Mesodermal cell (in vitro differentiated cells): ENCODE results near the gene HSP90AB1.

Experiments
- H3K27ac ChIP-seq: 2 replicates; pipeline ENCODE4 v1.7.0; 2013; ENCODE audit warnings: mild to moderate bottlenecking, low read depth, low read length, moderate library complexity; ENCODE audit not compliant: severe bottlenecking
- H3K36me3 ChIP-seq: 2 replicates; pipeline ENCODE4 v1.7.1; 2013; ENCODE audit warnings: mild to moderate bottlenecking, low read length, moderate library complexity; ENCODE audit not compliant: control insufficient read depth, insufficient read depth
- H3K4me1 ChIP-seq: one replicate; pipeline ENCODE4 v1.7.1; 2013; ENCODE audit warnings: mild to moderate bottlenecking, low read length; ENCODE audit not compliant: insufficient read depth, control insufficient read depth, poor library complexity, severe bottlenecking
- H3K4me3 ChIP-seq: 2 replicates; pipeline ENCODE4 v1.7.0; 2013; ENCODE audit warnings: low read length, control low read depth, mild to moderate bottlenecking; ENCODE audit not compliant: insufficient read depth, poor library complexity, severe bottlenecking; ENCODE audit errors: extremely low read depth
- H3K9me3 ChIP-seq: 2 replicates; pipeline ENCODE4 v1.7.1; 2013; ENCODE audit warnings: mild to moderate bottlenecking, low read length, moderate library complexity; ENCODE audit not compliant: control insufficient read depth
- WGBS, 2 experiments: methylation state at CpG; one replicate each; pipeline ENCODE4 v1.1.5; 2013; ENCODE audit warnings: missing lambda C conversion rate in 2 of 2; ENCODE audit not compliant: insufficient coverage in 2 of 2; 5-methylcytosine and 5-hydroxymethylcytosine counted together

Gene HSP90AB1

GRCh38 chr6:44284121-44284520, 37.2 kb downstream of the HSP90AB1 start:
- Histone ChIP-seq H3K9me3 (no peaks in the 10 kb centered on the region), H3K4me1 (no peaks in the 10 kb centered on the region), H3K36me3 (no peaks in the 10 kb centered on the region), H3K27ac (no peak overlapping the region), H3K4me3 (no peak overlapping the region)
- WGBS, 2 experiments: 57 to 65% methylated on average over 2 of the region's 2 CpGs

- Histone ChIP-seq H3K4me1 (no peaks in the 10 kb centered on the region), H3K36me3 (no peaks in the 10 kb centered on the region), H3K9me3 (no peaks in the 10 kb centered on the region), H3K4me3 (no peak overlapping the region), H3K27ac (no peak overlapping the region)
- 49 to 53% methylated on average over 3 to 4 of the region's 4 CpGs for WGBS, 2 experiments
Measured at GRCh38 chr6:44284867-44285266, 38.0 kb downstream of the HSP90AB1 start.

- WGBS, 2 experiments: 73 to 78% methylated on average over 23 of the region's 25 CpGs
- no peaks in the 10 kb centered on the region for H3K36me3 ChIP-seq
Measured at GRCh38 chr6:44285552-44286284, 38.8 kb downstream of the HSP90AB1 start.

GRCh38 chr6:44286285-44286565, 39.3 kb downstream of the HSP90AB1 start:
- Histone ChIP-seq H3K27ac (no peak overlapping the region), H3K4me3 (no peak overlapping the region), H3K36me3 (no peaks in the 10 kb centered on the region), H3K9me3 (no peaks in the 10 kb centered on the region), H3K4me1 (no peaks in the 10 kb centered on the region)
- WGBS, 2 experiments: 85 to 87% methylated on average over 11 to 12 of the region's 12 CpGs

More at GRCh38 chr6:44285552-44286284, 38.8 kb downstream of the HSP90AB1 start:
- Histone ChIP-seq H3K4me1 (no peaks in the 10 kb centered on the region), H3K27ac (no peak overlapping the region), H3K9me3 (no peaks in the 10 kb centered on the region), H3K4me3 (no peak overlapping the region)

- no peaks in the 10 kb centered on the region for H3K36me3 ChIP-seq
- no peak overlapping the region for H3K27ac ChIP-seq
- no peak overlapping the region for H3K4me3 ChIP-seq
- no peaks in the 10 kb centered on the region for H3K4me1 ChIP-seq
- H3K9me3 ChIP-seq: no peaks in the 10 kb centered on the region
- WGBS, 2 experiments: 0% methylated on average over 1 of the region's 2 CpGs; no CpG with 5 or more reads in 1 of the 2 experiments
Measured at GRCh38 chr6:44286747-44287146, 39.8 kb downstream of the HSP90AB1 start.

GRCh38 chr6:44289726-44290260, 42.9 kb downstream of the HSP90AB1 start:
- H3K9me3 ChIP-seq: no peaks in the 10 kb centered on the region
- H3K36me3 ChIP-seq: no peaks in the 10 kb centered on the region
- H3K27ac ChIP-seq: no peak overlapping the region
- 56 to 71% methylated on average over 3 to 4 of the region's 7 CpGs for WGBS, 2 experiments
- H3K4me3 ChIP-seq: no peak overlapping the region
- H3K4me1 ChIP-seq: no peaks in the 10 kb centered on the region

- no peaks in the 10 kb centered on the region for H3K36me3 ChIP-seq
- H3K4me3 ChIP-seq: no peak overlapping the region
- H3K4me1 ChIP-seq: no peaks in the 10 kb centered on the region
- H3K9me3 ChIP-seq: no peaks in the 10 kb centered on the region
- WGBS, 2 experiments: 61 to 71% methylated on average over 2 to 3 of the region's 4 CpGs
- H3K27ac ChIP-seq: no peak overlapping the region
Measured at GRCh38 chr6:44291841-44292240, 44.9 kb downstream of the HSP90AB1 start.

- H3K4me3 ChIP-seq: no peak overlapping the region
- H3K4me1 ChIP-seq: peaks cover 6% of the 10 kb centered on the region
- H3K9me3 ChIP-seq: no peaks in the 10 kb centered on the region
- no peak overlapping the region for H3K27ac ChIP-seq
- 81 to 88% methylated on average over 3 to 4 of the region's 4 CpGs for WGBS, 2 experiments
- no peaks in the 10 kb centered on the region for H3K36me3 ChIP-seq
Measured at GRCh38 chr6:44292661-44293365, 45.9 kb downstream of the HSP90AB1 start.

- H3K4me1 ChIP-seq: peaks cover 6% of the 10 kb centered on the region
- H3K36me3 ChIP-seq: peaks cover 8% of the 10 kb centered on the region
- WGBS, 2 experiments: 77 to 81% methylated on average over 6 to 7 of the region's 7 CpGs
- no peak overlapping the region for H3K27ac ChIP-seq
- H3K4me3 ChIP-seq: no peak overlapping the region
- H3K9me3 ChIP-seq: no peaks in the 10 kb centered on the region
Measured at GRCh38 chr6:44294832-44295791, 48.2 kb downstream of the HSP90AB1 start.
